WTC11 (cell line): Measurements from ENCODE around the gene SPINK2. TPM values are rescaled to one million over a fixed set of nuclear protein-coding genes. Genes with fewer than 3 reads are reported as not detected.

Experiments
- ATAC-seq: fragments of 200-7000 bp; cut with Tn5 transposase; 2 replicates; pipeline ENCODE4 v1.10.0; 2021; ENCODE audit warnings: mild to moderate bottlenecking, moderate library complexity
- CTCF ChIA-PET: fragments of 300-600 bp; sonication (Branson Sonifier 250); formaldehyde crosslinking; loops from one replicate; lab custom pipeline; 2021; ENCODE audit warnings: antibody characterized with exemption; lab: Charles Lee
- POLR2A ChIA-PET: fragments of 350-600 bp; sonication (Branson Sonifier 250); formaldehyde crosslinking; loops from one replicate; lab custom pipeline; 2021; ENCODE audit warnings: antibody characterized with exemption; lab: Charles Lee
- DNase-seq: peaks from one replicate; pipeline ENCODE4 v3.0.0; 2021; ENCODE audit warnings: low spot score
- H3K27ac Mint-ChIP-seq: 2 replicates; pipeline ENCODE4 v1.8.0; 2021; ENCODE audit warnings: mixed read lengths
- H3K27me3 Mint-ChIP-seq: 2 replicates; pipeline ENCODE4 v1.8.0; 2021; ENCODE audit warnings: low read depth, mild to moderate bottlenecking, moderate library complexity, mixed read lengths
- H3K36me3 Mint-ChIP-seq: 2 replicates; pipeline ENCODE4 v1.8.0; 2021; ENCODE audit warnings: mixed read lengths
- H3K4me1 Mint-ChIP-seq: 2 replicates; pipeline ENCODE4 v1.8.0; 2022; ENCODE audit warnings: mixed read lengths
- H3K4me3 Mint-ChIP-seq: 2 replicates; pipeline ENCODE4 v1.8.0; 2021; ENCODE audit warnings: mild to moderate bottlenecking, moderate library complexity, mixed read lengths
- H3K9me3 Mint-ChIP-seq: 2 replicates; pipeline ENCODE4 v1.8.0; 2021; ENCODE audit warnings: mixed read lengths
- ATF1 ChIP-seq: sonication (generic); formaldehyde crosslinking; IDR thresholded peaks from 2 replicates; pipeline ENCODE4 v1.8.1; 2023; ENCODE audit warnings: mild to moderate bottlenecking, moderate library complexity, missing genetic modification reagents
- CREM ChIP-seq: sonication (generic); formaldehyde crosslinking; IDR thresholded peaks from 2 replicates; pipeline ENCODE4 v1.8.1; 2022; ENCODE audit warnings: mild to moderate bottlenecking, missing genetic modification reagents, moderate library complexity
- EMX1 ChIP-seq: fragments of 250-450 bp; sonication (Bioruptor Pico); IDR thresholded peaks from 2 replicates; pipeline ENCODE4 v1.8.0; 2021; ENCODE audit warnings: mild to moderate bottlenecking
- ESRRA ChIP-seq: sonication (generic); formaldehyde crosslinking; IDR thresholded peaks from 2 replicates; pipeline ENCODE4 v1.8.1; 2022; ENCODE audit warnings: mild to moderate bottlenecking, missing genetic modification reagents, borderline replicate concordance
- FOXK1 ChIP-seq: sonication (generic); formaldehyde crosslinking; IDR thresholded peaks from 2 replicates; pipeline ENCODE4 v1.8.0; 2022; ENCODE audit warnings: mild to moderate bottlenecking, moderate library complexity, missing genetic modification reagents
- IRF2 ChIP-seq: sonication (generic); formaldehyde crosslinking; IDR thresholded peaks from 2 replicates; pipeline ENCODE4 v1.8.0; 2022; ENCODE audit warnings: low read depth, missing genetic modification reagents, borderline replicate concordance
- JUN ChIP-seq: sonication (generic); formaldehyde crosslinking; IDR thresholded peaks from 2 replicates; pipeline ENCODE4 v1.8.0; 2023; ENCODE audit warnings: mild to moderate bottlenecking, missing genetic modification reagents
- KAT7 ChIP-seq: sonication (generic); formaldehyde crosslinking; IDR thresholded peaks from 2 replicates; pipeline ENCODE4 v1.8.1; 2023; ENCODE audit warnings: missing genetic modification reagents, mild to moderate bottlenecking, borderline replicate concordance
- NFATC4 ChIP-seq: fragments of 250-450 bp; sonication (Bioruptor Pico); IDR thresholded peaks from 2 replicates; pipeline ENCODE4 v1.9.0; 2021; ENCODE audit warnings: mild to moderate bottlenecking
- NFYB ChIP-seq: sonication (generic); formaldehyde crosslinking; conservative IDR thresholded peaks from 2 replicates; pipeline ENCODE4 v1.8.0; 2022; ENCODE audit warnings: low read depth, missing genetic modification reagents
- NR2C2 ChIP-seq: sonication (generic); formaldehyde crosslinking; IDR thresholded peaks from 2 replicates; pipeline ENCODE4 v1.8.0; 2022; ENCODE audit warnings: mild to moderate bottlenecking, missing genetic modification reagents
- NR3C1 ChIP-seq: sonication (generic); formaldehyde crosslinking; conservative IDR thresholded peaks from 2 replicates; pipeline ENCODE4 v1.8.1; 2023; ENCODE audit warnings: low read depth, mild to moderate bottlenecking, missing genetic modification reagents
- PRRX2 ChIP-seq: fragments of 250-450 bp; sonication (Bioruptor Pico); IDR thresholded peaks from 2 replicates; pipeline ENCODE4 v1.8.0; 2021; ENCODE audit warnings: mild to moderate bottlenecking
- SMAD4 ChIP-seq: sonication (generic); formaldehyde crosslinking; IDR thresholded peaks from 2 replicates; pipeline ENCODE4 v1.8.0; 2022; ENCODE audit warnings: mild to moderate bottlenecking, missing genetic modification reagents
- TEAD1 ChIP-seq: sonication (generic); formaldehyde crosslinking; IDR thresholded peaks from 2 replicates; pipeline ENCODE4 v1.8.0; 2022; ENCODE audit warnings: mild to moderate bottlenecking, missing genetic modification reagents
- ZNF121 ChIP-seq: sonication (generic); formaldehyde crosslinking; IDR thresholded peaks from 2 replicates; pipeline ENCODE4 v1.8.0; 2023; ENCODE audit warnings: missing genetic modification reagents
- ZNF416 ChIP-seq: fragments of 250-450 bp; sonication (Bioruptor Pico); IDR thresholded peaks from 2 replicates; pipeline ENCODE4 v1.9.0; 2021; ENCODE audit warnings: mild to moderate bottlenecking, inconsistent platforms
- total RNA-seq: library from RNA; stranded (reverse); gene quantifications from 3 replicates; pipeline ENCODE4 v1.2.3, GENCODE V29; 2021
- TF ChIP-seq, protein P1 (sequence below): sonication (generic); formaldehyde crosslinking; IDR thresholded peaks from 2 replicates; pipeline ENCODE4 v1.8.1; 2022; ENCODE audit warnings: mild to moderate bottlenecking, moderate library complexity, missing genetic modification reagents
- TF ChIP-seq, protein P2 (sequence below): sonication (generic); formaldehyde crosslinking; IDR thresholded peaks from 2 replicates; pipeline ENCODE4 v1.8.0; 2023; ENCODE audit warnings: missing genetic modification reagents
- TF ChIP-seq, protein P3 (sequence below): fragments of 250-450 bp; sonication (Bioruptor Pico); IDR thresholded peaks from 2 replicates; pipeline ENCODE4 v1.9.0; 2021; ENCODE audit warnings: mild to moderate bottlenecking, borderline replicate concordance
- TF ChIP-seq, protein P4 (sequence below): sonication (generic); formaldehyde crosslinking; IDR thresholded peaks from 2 replicates; pipeline ENCODE4 v1.8.1; 2022; ENCODE audit warnings: mild to moderate bottlenecking, missing genetic modification reagents, moderate library complexity, borderline replicate concordance
- TF ChIP-seq, protein P5 (sequence below): fragments of 250-450 bp; sonication (Bioruptor Pico); IDR thresholded peaks from 2 replicates; pipeline ENCODE4 v1.9.0; 2021; ENCODE audit warnings: mild to moderate bottlenecking
- TF ChIP-seq, protein P6 (sequence below): sonication (generic); formaldehyde crosslinking; IDR thresholded peaks from 2 replicates; pipeline ENCODE4 v1.8.1; 2023; ENCODE audit warnings: mild to moderate bottlenecking, missing genetic modification reagents

The SPINK2 gene
- total RNA-seq, 1 experiment from 2014 or later = 0.92 TPM

DNA sequence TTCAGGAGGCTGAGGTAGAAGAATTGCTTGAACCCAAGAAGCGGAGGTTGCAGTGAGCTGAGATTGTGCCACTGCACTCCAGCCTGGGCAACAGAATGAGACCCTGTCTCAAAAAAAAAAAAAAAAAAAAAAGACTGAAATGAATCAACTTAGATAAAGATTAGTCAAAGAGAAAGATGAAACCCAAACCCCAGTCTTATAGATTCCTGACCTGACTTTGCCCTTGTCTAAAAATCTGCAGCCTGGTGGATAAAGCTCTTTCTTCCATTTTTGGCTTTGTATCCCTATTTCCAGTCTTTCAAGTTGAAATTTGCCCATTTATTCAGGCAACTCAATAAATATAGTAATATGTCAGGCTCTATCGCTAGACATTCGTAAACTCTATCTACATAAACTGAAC, 39.3 kb upstream of the SPINK2 start:
- Mint-ChIP-seq H3K4me3 (no peak overlapping the region), H3K27me3 (peaks cover 19% of the 10 kb centered on the region), H3K27ac (no peak overlapping the region), H3K36me3 (no peaks in the 10 kb centered on the region), H3K9me3 (peaks cover 4% of the 10 kb centered on the region)
- ChIA-PET POLR2A (interaction anchor here (0.7 to 1.2 kb wide), 3 partner anchors 19 to 383 kb away, joined by 3 to 7 read pairs (median 3); no protein-coding TSS in a partner anchor), CTCF (interaction anchor here (0.9 to 1.0 kb wide), 2 partner anchors 9 to 99 kb away, joined by 3 read pairs; no protein-coding TSS in a partner anchor)
- DNase-seq = no peak
- no peak for TF ChIP-seq FOXK1 (CRISPR knock-in tag)
- TF ChIP-seq CREM = no peak
- TF ChIP-seq SMAD4 (CRISPR knock-in tag) = no peak
- TF ChIP-seq, protein P1, sequence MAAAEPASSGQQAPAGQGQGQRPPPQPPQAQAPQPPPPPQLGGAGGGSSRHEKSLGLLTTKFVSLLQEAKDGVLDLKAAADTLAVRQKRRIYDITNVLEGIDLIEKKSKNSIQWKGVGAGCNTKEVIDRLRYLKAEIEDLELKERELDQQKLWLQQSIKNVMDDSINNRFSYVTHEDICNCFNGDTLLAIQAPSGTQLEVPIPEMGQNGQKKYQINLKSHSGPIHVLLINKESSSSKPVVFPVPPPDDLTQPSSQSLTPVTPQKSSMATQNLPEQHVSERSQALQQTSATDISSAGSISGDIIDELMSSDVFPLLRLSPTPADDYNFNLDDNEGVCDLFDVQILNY (CRISPR knock-in tag) = no peak
- TF ChIP-seq, protein P2, sequence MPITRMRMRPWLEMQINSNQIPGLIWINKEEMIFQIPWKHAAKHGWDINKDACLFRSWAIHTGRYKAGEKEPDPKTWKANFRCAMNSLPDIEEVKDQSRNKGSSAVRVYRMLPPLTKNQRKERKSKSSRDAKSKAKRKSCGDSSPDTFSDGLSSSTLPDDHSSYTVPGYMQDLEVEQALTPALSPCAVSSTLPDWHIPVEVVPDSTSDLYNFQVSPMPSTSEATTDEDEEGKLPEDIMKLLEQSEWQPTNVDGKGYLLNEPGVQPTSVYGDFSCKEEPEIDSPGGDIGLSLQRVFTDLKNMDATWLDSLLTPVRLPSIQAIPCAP (CRISPR knock-in tag) = no peak
- TF ChIP-seq NR2C2 (CRISPR knock-in tag) = no peak
- TF ChIP-seq PRRX2 (CRISPR knock-in tag) = no peak
- TF ChIP-seq ZNF416 (CRISPR knock-in tag) = no peak
- TF ChIP-seq, all 79 proteins: peak for 0
- ATAC-seq = no peak
- peaks cover 7% of the 10 kb centered on the region for H3K4me1 Mint-ChIP-seq

DNA sequence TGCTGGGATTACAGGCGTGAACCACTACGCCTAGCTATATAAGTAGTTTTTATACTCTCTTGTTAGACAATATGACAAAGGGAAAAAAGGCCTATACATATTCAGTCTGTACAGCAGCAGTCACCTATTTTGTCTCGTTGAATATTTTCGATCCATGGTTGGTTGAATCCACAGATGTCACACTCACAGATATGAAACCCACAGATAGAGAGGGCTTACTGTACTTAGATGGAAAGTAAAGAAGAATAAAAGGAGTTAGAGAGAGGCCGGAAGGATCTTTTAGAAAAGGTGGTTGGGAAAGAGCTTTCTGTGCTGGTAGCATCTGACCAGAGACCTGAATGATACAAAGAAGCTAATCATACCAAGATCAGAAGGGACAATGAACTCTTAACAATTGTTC, 38.3 kb upstream of the SPINK2 start:
- H3K9me3 Mint-ChIP-seq = no peaks in the 10 kb centered on the region
- no peak for TF ChIP-seq NFATC4 (CRISPR knock-in tag)
- no peak for TF ChIP-seq EMX1
- TF ChIP-seq TEAD1 (CRISPR knock-in tag) = no peak
- no peak for TF ChIP-seq ESRRA (CRISPR knock-in tag)
- TF ChIP-seq ZNF416 (CRISPR knock-in tag) = no peak
- no peak for TF ChIP-seq KAT7 (CRISPR knock-in tag)
- TF ChIP-seq, protein P1 (CRISPR knock-in tag) = no peak
- TF ChIP-seq, protein P3, sequence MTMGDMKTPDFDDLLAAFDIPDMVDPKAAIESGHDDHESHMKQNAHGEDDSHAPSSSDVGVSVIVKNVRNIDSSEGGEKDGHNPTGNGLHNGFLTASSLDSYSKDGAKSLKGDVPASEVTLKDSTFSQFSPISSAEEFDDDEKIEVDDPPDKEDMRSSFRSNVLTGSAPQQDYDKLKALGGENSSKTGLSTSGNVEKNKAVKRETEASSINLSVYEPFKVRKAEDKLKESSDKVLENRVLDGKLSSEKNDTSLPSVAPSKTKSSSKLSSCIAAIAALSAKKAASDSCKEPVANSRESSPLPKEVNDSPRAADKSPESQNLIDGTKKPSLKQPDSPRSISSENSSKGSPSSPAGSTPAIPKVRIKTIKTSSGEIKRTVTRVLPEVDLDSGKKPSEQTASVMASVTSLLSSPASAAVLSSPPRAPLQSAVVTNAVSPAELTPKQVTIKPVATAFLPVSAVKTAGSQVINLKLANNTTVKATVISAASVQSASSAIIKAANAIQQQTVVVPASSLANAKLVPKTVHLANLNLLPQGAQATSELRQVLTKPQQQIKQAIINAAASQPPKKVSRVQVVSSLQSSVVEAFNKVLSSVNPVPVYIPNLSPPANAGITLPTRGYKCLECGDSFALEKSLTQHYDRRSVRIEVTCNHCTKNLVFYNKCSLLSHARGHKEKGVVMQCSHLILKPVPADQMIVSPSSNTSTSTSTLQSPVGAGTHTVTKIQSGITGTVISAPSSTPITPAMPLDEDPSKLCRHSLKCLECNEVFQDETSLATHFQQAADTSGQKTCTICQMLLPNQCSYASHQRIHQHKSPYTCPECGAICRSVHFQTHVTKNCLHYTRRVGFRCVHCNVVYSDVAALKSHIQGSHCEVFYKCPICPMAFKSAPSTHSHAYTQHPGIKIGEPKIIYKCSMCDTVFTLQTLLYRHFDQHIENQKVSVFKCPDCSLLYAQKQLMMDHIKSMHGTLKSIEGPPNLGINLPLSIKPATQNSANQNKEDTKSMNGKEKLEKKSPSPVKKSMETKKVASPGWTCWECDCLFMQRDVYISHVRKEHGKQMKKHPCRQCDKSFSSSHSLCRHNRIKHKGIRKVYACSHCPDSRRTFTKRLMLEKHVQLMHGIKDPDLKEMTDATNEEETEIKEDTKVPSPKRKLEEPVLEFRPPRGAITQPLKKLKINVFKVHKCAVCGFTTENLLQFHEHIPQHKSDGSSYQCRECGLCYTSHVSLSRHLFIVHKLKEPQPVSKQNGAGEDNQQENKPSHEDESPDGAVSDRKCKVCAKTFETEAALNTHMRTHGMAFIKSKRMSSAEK = no peak
- no peak for TF ChIP-seq IRF2 (CRISPR knock-in tag)
- no peak for TF ChIP-seq JUN (CRISPR knock-in tag)
- TF ChIP-seq ZNF121 (CRISPR knock-in tag) = no peak
- TF ChIP-seq NFYB (CRISPR knock-in tag) = no peak
- TF ChIP-seq, protein P4, sequence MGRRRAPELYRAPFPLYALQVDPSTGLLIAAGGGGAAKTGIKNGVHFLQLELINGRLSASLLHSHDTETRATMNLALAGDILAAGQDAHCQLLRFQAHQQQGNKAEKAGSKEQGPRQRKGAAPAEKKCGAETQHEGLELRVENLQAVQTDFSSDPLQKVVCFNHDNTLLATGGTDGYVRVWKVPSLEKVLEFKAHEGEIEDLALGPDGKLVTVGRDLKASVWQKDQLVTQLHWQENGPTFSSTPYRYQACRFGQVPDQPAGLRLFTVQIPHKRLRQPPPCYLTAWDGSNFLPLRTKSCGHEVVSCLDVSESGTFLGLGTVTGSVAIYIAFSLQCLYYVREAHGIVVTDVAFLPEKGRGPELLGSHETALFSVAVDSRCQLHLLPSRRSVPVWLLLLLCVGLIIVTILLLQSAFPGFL = no peak
- TF ChIP-seq, protein P5, sequence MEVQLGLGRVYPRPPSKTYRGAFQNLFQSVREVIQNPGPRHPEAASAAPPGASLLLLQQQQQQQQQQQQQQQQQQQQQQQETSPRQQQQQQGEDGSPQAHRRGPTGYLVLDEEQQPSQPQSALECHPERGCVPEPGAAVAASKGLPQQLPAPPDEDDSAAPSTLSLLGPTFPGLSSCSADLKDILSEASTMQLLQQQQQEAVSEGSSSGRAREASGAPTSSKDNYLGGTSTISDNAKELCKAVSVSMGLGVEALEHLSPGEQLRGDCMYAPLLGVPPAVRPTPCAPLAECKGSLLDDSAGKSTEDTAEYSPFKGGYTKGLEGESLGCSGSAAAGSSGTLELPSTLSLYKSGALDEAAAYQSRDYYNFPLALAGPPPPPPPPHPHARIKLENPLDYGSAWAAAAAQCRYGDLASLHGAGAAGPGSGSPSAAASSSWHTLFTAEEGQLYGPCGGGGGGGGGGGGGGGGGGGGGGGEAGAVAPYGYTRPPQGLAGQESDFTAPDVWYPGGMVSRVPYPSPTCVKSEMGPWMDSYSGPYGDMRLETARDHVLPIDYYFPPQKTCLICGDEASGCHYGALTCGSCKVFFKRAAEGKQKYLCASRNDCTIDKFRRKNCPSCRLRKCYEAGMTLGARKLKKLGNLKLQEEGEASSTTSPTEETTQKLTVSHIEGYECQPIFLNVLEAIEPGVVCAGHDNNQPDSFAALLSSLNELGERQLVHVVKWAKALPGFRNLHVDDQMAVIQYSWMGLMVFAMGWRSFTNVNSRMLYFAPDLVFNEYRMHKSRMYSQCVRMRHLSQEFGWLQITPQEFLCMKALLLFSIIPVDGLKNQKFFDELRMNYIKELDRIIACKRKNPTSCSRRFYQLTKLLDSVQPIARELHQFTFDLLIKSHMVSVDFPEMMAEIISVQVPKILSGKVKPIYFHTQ (CRISPR knock-in tag) = no peak
- no peak for TF ChIP-seq NR3C1 (CRISPR knock-in tag)
- no peak for TF ChIP-seq ATF1
- TF ChIP-seq, protein P6, sequence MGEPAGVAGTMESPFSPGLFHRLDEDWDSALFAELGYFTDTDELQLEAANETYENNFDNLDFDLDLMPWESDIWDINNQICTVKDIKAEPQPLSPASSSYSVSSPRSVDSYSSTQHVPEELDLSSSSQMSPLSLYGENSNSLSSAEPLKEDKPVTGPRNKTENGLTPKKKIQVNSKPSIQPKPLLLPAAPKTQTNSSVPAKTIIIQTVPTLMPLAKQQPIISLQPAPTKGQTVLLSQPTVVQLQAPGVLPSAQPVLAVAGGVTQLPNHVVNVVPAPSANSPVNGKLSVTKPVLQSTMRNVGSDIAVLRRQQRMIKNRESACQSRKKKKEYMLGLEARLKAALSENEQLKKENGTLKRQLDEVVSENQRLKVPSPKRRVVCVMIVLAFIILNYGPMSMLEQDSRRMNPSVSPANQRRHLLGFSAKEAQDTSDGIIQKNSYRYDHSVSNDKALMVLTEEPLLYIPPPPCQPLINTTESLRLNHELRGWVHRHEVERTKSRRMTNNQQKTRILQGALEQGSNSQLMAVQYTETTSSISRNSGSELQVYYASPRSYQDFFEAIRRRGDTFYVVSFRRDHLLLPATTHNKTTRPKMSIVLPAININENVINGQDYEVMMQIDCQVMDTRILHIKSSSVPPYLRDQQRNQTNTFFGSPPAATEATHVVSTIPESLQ = no peak

More for the DNA sequence above, 38.3 kb upstream of the SPINK2 start:
- H3K4me1 Mint-ChIP-seq = peaks cover 7% of the 10 kb centered on the region
- peaks cover 13% of the 10 kb centered on the region for H3K27me3 Mint-ChIP-seq
- CTCF ChIA-PET = interaction anchor here (1.3 kb wide), 1 partner anchor 15 kb away, joined by 3 read pairs; no protein-coding TSS in a partner anchor
- no peak overlapping the region for H3K4me3 Mint-ChIP-seq
- DNase-seq (no peak), ATAC-seq (no peak)
- H3K27ac Mint-ChIP-seq = no peak overlapping the region
- no peaks in the 10 kb centered on the region for H3K36me3 Mint-ChIP-seq
- POLR2A ChIA-PET = no interaction called here
